NCI-H1105 treated with DMSO at 0.1 percent for 48 hours (cell line): ENCODE data around the gene GPC5.
A peak's percentile ranks its signal among the peaks of the same experiment; 100 is the strongest.
"Not testable (repeated sequence)": the region's sequence is repeated elsewhere in the genome, so short reads cannot be mapped to it uniquely, and the experiment has no call there.

Source experiments
- DNase-seq: peaks from one replicate; lab custom pipeline; 2025; lab: John Stamatoyannopoulos, UW

The GPC5 gene

GRCh38 chr13:91398413-91399188 is at the start of gene GPC5:
TSS of gene GPC5 (plus strand) at chr13:91398621.
- peak; percentile 19 for DNase-seq

GRCh38 chr13:91348906-91349435 is 49.5 kb upstream of the GPC5 start:
- DNase-seq = peak; percentile 66

GRCh38 chr13:91349992-91350911 is 48.2 kb upstream of the GPC5 start:
- no peak for DNase-seq

GRCh38 chr13:91351123-91351522 is 47.3 kb upstream of the GPC5 start:
- DNase-seq = no peak

- DNase-seq = no peak
These were observed 46.4 kb upstream of the GPC5 start for GRCh38 chr13:91351980-91352379.

GRCh38 chr13:91352891-91353290 is 45.5 kb upstream of the GPC5 start:
- DNase-seq = not testable (repeated sequence)

- DNase-seq = no peak
These were observed 44.9 kb upstream of the GPC5 start for GRCh38 chr13:91353494-91353893.

- no peak for DNase-seq
These were observed 43.2 kb upstream of the GPC5 start for GRCh38 chr13:91355099-91355825.

- no peak for DNase-seq
These were observed 42.4 kb upstream of the GPC5 start for GRCh38 chr13:91355826-91356710.

GRCh38 chr13:91356919-91357612 is 41.4 kb upstream of the GPC5 start:
- DNase-seq = no peak

- DNase-seq = no peak
These were observed 40.6 kb upstream of the GPC5 start for GRCh38 chr13:91357613-91358386.

GRCh38 chr13:91358387-91358782 is 40.0 kb upstream of the GPC5 start:
- DNase-seq = no peak

- DNase-seq = no peak
These were observed 39.3 kb upstream of the GPC5 start for GRCh38 chr13:91359111-91359510.

GRCh38 chr13:91359631-91360030 is 38.8 kb upstream of the GPC5 start:
- no peak for DNase-seq

- no peak for DNase-seq
These were observed 38.1 kb upstream of the GPC5 start for GRCh38 chr13:91360246-91360751.

- peak; percentile 21 for DNase-seq
These were observed 36.6 kb upstream of the GPC5 start for GRCh38 chr13:91361755-91362271.

- DNase-seq = no peak
These were observed 35.5 kb upstream of the GPC5 start for GRCh38 chr13:91362908-91363307.

- no peak for DNase-seq
These were observed 30.3 kb upstream of the GPC5 start for GRCh38 chr13:91368101-91368500.
